HG03460 (cell line): ENCODE data around the gene ADAMTS19.

ENCODE experiments used
- ATAC-seq: cut with Tn5 transposase; IDR thresholded peaks from one replicate; pipeline ENCODE4 v1.9.1; 2021; ENCODE audit not compliant: unreplicated experiment

The ADAMTS19 gene

DNA sequence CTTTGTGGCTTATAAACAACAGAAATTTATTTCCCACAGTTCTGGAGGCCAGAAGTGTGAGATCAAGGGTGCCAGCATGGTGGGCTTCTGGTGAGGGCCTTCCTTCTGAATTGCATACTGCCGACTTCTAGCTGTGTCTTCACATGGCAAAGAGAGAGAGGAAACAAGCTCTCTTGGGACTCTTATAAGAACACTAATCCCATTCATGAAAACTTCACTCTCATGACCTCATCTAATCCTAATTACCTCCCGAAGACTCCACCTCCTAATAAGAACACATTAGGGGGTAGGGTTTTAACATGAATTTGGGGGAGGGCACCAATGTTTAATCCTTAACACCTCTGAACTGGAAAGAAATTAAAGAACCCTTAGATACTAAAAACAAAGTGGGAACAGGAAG, 211.9 kb downstream of the ADAMTS19 start:
- ATAC-seq: no peak

DNA sequence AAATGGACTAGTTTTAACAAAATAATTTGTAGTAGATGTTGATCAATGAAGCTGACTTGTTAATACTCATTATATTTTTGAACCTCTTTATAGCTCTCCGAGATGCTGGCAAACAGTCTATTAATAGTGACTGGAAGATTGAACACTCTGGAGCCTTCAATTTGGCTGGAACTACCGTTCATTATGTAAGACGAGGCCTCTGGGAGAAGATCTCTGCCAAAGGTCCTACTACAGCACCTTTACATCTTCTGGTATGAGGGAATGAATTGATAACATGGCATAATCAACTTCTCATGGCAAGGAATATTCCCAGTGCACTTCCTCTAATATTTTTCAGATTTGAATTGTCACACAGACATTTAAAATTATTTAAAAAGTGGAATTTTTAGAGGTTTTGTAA, 219.6 kb downstream of the ADAMTS19 start:
- no peak for ATAC-seq

DNA sequence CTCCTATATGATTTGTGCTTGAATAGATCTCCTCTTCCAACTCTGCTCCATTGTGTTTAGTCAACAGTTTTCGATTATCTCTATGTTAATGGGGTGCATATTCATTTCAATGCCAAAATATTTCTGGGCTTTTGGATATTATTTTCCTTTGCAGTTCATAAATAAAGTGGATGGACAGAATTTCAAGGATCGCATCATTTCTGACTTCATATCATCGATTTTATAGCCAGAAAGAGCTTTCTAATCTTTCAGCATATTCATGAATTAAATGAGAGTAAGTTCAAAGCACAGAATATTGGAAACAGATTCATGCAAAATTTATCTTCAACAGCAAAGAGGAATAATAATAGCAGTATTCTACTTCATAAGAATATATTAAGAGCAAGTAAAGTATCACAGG, 227.8 kb downstream of the ADAMTS19 start:
- no peak for ATAC-seq

DNA sequence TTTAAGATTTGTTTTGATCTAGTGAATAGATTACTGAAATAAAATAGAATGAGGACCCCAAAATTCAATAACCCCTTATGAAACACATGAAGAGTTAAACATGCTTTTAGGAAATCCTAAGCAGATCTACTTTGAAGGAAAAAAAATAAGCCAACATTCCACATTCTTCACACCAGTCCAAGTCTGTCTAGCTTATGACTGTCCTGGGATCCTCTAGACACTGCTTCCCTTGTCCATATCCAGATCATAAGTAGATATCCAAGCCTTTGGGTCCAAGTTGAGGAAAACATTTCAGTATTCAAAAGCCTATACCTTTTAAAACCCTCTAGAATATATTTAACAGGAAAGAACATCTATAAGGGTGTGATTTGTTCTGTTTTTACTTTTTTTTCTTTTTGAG, 228.9 kb downstream of the ADAMTS19 start:
- no peak for ATAC-seq

DNA sequence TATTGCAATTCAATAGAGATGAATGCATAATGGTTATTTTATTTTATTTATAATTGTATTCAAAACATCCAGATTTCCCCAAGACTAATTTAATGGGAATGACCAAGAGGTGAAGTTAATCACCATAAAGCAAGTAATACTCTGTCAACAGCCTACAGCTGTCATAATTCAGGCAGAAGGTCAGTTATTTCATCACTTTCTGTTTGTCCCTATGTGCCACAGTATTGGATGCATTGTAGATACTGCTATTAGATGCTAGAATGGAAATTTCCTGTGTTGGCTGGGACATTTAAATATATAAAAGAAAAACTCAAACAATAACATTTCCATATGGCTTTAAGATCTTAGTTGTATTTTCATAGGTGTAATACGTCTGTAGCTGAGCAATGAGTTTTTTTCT, 231.1 kb downstream of the ADAMTS19 start:
- no peak for ATAC-seq

DNA sequence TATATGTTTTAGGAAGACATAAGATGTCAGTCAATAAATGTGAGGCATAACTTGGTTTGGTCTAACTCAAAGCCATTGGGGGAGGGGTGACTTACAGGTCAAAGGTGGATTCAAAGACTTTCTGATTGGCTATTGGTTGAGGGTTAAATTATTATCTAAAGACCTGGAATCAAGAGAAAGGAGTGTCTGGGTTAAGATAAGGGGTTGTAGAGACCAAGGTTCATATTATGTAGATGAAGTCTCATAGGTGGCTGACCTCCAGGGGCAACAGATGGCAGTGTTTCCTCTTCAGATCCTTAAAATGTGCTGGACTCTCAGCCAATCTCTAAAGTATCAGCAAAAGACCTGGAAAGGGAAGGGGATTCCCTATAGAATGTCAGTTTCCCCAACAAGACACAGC, 236.5 kb downstream of the ADAMTS19 start:
- ATAC-seq: no peak

DNA sequence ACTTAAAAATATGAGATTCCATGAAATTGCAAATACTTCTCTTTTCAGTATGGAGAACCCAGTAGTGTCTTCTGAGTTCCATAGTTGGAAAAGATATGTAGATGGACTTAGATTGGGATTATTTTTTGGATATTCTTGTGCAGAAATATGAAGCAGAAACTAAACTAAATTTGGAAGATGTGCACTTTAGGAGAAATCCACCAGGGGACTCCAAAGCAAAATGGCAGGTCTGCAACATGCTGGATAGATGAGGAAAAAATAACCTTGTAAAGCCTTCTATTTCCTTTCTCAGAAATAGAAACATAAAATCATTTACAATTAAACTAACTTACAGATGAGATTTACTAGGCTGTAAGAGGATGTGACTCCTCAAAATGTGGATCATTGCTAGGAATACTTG, 238.6 kb downstream of the ADAMTS19 start:
- ATAC-seq: no peak

DNA sequence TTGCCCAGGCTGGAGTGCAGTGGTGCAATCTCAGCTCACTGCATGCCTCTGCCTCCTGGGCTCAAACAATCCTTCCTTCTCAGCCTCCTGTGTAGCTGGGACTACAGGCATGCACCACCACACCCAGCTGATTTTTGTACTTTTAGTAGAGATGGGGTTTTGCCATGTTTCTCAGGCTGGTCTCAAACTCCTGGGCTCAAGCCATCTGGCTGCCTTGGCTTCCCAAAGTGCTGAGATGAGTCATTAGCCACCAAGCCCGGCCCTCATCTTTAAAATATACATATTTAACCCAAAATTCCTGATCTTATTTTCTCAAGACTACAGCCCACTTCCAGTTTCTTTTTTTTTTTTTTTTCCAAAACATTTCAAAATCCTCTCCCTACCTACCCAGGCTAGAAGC, 256.1 kb downstream of the ADAMTS19 start:
- no peak for ATAC-seq

DNA sequence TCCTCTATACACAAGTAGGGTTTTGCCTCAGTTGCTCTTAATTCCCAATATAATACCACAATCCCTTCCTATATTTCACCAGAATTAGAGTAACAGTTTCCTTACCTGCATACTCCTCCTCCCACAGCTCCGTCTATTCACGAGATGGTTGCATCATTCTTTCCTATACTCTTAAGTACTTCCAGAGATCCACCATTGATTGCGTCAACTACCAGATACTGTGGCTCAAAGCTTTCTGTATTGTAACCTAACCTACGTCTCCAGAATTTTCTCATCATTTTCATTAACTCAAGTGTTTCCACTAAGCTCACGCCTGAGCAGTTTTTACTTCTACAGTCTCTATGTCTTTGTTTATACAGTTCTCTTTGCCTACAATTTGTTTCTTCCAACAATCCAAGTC, 256.6 kb downstream of the ADAMTS19 start:
- no peak for ATAC-seq

DNA sequence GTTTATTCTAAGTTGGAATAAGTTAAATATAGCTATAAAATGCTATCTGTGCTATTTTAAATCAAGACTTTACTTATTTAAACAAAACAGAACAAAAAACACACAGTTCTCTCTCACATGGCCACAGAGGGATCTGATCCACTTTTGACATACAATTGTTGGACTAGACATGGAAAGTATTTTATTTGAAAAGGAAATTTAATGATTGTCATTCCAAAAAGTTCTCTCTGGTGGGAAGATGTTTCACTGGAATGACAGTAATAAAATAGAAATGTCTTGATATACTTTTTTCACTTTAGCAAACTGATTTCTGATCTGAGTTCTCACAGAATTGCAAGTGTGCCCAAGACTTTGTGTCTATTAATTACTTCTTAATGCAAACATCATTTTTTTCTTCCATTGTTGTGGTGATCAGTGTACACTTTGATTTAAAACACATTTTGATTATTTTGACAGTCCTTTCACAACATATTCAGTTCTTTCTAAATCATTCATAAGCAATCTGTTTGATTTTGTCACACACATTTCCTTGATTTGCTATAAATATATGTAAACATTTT, 257.7 kb downstream of the ADAMTS19 start:
- no peak for ATAC-seq

DNA sequence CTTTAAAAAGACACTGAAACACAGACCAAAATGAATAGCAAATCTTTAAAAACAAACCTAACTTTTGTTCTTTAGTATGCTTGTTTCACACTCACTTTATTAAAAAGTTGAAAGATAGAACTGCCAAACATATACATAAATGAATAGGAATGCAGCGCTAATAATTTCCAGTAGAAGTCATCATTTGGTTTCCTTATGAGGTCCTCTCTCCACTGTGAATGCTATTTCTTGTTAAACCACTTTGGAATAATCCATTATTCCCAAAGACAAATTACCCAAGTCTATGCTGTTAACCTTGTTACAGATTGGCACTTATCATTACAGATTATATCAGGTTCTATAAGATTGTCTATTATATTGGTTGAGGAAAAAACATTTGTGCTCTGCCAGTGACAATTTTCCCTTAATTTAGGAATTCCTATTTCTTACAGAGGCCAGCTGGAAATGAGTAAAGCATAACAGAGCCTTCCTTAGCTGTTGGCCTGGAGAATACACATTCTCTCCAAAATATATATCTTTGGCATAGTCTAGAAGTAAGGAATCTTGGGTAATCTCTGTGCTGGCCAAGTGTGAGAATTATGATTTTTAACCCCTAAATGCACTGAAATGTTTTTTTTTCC, 258.5 kb downstream of the ADAMTS19 start:
- no peak for ATAC-seq

DNA sequence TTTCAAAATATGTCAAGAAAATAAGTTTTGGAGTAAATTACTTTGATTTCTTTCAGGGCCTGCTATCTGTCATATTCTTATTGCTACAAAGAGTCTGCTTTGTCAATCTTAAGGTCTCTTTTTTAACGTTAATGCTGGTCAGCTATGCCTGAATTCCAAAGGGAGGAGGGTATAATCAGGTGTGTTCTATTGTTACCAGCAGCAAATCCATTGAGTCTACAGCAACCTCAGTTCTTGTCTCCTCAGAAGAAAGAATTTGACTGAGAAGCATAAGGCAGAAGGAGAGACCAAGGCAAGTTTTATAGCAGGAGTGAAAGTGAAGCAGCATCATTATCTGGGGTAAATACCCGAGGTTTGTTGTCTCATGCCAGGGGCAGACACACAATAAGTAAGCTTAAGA, 264.1 kb downstream of the ADAMTS19 start:
- ATAC-seq: no peak

DNA sequence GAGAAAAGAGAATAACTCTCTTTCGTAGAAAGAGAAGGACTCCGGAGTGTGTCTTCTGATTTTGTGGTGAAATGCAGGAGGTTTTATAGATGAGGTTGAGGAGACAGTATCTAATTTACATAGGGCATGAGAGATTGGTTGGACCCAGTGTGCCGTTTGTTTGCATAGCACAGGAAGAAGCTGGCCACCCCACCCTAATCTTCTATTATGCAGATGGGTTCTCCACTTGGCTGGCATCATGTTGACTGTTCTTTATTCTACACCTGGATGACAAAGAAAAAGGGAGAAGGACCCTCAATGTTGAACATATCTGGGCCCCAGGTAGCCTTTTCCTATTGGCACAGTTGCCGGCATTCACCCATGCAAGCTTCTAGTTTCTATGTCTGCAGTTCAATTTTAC, 264.5 kb downstream of the ADAMTS19 start:
- ATAC-seq: no peak

DNA sequence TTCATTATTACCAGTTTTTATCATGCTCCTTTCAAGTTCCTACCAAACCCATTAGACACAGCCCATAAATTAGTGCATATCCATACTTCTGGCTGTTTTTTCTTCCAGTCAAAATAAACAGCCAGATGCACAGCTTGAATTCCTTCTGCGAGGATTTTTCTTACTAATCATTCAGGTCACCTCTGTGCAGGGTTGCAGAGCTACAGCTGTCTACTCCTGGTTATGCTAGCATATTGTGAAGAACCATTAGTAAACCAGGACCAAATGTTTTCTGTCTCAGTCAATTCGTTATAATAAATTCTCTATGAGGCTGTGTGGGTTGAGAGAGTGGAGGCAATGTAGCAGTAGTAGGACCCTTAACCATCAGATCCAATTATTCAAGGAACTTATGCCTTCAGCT, 279.7 kb downstream of the ADAMTS19 start:
- ATAC-seq: no peak

DNA sequence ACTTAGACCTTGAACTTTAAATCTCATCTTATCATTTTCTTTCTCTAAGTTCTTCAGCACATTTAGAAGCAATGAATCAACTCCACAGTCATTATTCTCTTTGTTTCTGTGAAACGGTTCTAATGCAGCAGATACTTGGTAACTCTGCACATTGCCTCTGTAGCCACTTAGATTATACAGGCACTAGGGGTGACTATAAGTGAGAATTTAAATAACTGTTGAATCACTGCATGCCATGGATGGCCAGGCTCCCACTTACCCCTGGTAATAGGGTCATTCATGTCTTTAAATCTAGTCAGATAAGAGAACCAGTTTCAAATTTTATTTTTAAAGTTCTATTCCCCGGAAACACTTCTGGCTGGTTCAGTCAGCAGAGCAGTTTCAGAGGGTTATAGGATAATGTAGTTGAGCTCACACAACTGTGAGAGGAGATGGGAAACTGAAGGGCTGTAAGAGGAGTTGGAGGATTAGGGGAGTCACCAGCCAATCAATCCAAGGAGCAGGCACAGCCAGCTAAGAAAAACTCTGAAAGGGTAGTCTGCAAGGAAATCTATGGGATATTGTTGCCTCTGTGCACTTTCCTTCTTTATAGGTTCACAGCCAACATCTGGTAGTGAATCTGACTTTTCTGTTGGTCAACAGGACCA, 283.6 kb downstream of the ADAMTS19 start:
- no peak for ATAC-seq

DNA sequence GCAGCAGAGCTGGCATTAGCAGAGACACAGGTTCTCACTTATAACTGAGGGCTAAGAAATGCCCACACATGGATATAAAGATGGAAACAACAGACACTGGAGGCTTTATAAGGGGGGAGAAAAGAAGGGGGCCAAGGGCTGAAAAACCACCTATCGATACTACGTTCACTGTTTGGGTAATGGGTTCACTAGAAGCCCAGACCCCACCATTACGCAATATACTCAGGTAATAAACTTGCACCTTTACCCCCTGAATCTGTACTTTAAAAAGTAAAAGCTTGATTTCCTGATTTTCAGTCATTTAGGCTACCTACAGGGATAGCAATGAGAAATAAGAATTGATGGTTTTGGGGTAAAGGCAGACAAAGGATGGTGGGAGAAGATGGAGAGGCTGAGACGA, 285.9 kb downstream of the ADAMTS19 start:
- no peak for ATAC-seq

DNA sequence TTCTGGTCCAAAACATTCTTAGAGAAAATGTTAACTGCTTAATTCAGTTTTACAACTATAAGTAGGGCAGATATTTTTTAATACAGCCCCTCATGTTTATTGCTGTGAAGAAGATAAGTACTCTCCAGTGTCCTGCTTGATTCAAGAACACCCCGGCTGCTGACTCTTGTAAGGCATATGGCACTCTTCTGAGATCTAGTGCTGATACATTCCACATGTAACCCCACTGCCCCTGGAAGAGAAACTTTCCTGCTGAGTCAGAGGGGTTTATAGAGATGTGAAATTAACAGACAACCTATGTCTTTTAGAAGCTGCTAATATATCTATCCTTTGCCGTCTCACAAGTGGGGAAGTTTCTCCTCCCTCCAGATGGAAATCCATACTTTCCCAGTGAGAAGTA, 286.8 kb downstream of the ADAMTS19 start:
- ATAC-seq: no peak

DNA sequence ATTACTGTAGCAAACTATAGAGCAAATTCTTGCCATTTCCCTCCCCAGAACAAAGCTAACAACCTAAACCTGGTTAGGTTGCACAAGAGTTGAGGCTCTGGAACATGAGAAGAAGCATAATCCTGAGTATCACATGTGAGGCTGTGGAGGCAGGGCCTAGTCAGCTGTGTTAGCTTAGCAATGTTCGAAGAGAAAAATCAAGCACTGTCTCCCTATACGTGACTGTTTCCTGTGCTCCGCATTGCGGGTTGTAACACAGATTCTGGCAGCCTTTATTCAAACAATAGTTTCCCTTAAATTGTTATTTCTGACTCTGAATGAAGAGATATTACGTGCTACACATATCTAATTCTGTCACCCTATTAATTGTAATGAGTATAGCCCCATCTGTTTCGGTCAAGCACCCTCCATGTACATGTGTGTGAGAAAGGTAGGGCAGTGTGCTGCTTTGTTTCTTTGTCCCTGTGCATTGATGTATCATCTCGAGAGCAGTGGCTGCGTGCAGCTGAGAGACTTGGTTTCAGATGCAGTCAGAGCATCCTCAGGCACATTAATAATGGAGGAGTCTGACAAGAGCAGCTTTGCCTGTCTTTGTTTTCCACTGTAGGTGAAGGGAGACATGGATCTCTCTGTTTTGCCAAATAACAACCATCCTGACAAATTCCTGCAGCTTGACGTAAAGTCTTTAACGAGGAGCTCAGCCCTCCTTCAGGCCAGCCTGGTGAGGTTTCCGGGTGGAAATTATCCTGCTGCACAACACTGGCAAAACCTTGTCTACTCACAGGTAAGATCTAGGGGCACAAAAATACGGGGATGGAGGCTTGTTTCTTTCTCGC, 287.7 kb downstream of the ADAMTS19 start, which contains the start of gene MINAR2:
MINAR2 (plus strand) TSS at position 523 of the 836 bp plus-strand sequence; CDS start at position 620, 97 bp downstream.
- ATAC-seq: no peak

DNA sequence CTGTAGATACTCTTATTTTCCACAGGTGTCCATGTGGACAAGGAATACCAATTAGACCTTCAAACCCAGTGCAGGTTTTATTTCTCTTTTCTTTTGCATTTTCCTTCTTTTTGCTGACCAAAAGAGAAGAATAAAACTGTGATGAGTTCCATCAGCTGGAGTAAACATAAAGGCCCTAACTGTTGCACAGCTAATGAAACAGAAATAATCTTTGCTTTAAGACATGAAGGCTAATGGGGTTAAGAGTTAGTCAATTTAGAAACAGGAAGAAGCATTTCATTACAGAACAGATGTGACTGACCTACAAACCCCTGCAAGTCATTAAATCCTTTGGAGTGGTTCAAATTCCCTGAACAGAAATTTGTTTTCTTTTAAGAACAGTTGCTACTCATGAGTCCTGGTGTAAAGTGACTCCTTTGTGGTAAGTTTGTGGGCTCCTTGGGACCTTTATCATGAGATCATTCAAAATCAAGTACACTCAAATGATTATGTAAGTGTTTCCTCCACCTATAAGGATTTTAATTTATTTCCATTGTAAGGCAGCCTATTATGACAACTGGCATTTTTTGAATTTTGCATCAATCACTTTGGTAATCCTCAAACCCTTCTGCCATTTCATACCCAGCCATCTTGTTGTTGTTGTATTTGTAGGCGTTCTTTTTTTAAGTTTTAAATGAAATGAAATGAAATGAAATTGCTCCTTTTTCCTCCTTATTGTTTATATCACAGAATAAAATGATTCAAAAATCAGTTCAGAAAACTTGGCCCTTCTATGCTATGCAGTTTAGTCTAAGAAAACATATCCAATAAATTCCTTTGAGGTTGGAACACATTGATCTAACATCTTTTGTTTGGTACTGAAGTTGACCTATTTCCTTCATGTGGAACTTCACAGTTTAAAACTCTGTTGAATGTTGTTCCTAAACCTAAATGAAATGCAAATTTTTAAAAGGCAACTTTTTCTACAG, 289.1 kb downstream of the ADAMTS19 start:
- ATAC-seq: no peak

DNA sequence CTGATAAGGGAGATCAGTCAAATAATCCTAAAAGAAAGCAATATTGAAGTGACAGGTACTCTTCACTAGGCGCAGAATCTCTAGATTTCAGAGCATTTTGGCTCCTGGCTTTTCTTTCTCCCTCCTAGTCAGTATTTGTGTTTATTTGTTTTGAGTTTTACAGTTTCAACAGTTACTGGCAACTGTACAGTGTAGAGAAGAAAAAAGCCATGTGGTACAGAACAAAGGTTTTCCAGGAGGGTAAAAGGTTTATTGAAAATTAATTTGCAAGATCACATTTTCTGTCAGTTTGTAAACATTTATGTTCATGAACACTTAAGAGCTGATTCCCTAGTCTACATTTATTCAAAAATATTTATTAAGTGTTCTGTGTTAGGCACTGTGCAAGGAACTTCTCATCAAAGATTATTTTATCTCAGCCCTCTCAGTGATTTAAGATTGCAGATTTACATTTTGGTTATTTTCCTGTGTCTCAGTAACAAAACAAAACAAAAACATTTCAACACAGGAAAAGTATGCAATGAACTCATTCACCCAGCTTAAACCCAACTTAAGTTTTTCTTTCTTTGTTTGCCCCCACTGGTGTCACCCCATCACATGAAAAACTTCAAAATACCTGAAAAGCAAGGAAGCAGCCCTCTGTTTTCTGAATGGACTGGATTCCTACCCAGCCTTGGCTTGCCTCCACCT, 300.7 kb downstream of the ADAMTS19 start:
- ATAC-seq: no peak
